ENCODE results near the gene SLC26A9.

Gene SLC26A9

GRCh38 chr1:205943245-205943644 is at the start of gene SLC26A9:
Gene SLC26A9 (minus strand): TSS chr1:205943456. CDS start chr1:205935820, 7,636 bp downstream.
- no peak for DNase-seq (ENCODE audit: low read depth)

- DNase-seq (ENCODE audit: low read depth) = no peak
Observed at GRCh38 chr1:205992218-205992882, 49.1 kb upstream of the SLC26A9 start.

GRCh38 chr1:205991237-205991636 is 48.0 kb upstream of the SLC26A9 start:
- no peak for DNase-seq (ENCODE audit: low read depth)

- no peak for DNase-seq (ENCODE audit: low read depth)
Observed at GRCh38 chr1:205990226-205990625, 47.0 kb upstream of the SLC26A9 start.

GRCh38 chr1:205989786-205990185 is 46.5 kb upstream of the SLC26A9 start:
- DNase-seq (ENCODE audit: low read depth) = no peak

- DNase-seq (ENCODE audit: low read depth) = no peak
Observed at GRCh38 chr1:205988585-205988995, 45.3 kb upstream of the SLC26A9 start.

- no peak for DNase-seq (ENCODE audit: low read depth)
Observed at GRCh38 chr1:205986861-205987260, 43.6 kb upstream of the SLC26A9 start.

GRCh38 chr1:205986292-205986691 is 43.0 kb upstream of the SLC26A9 start:
- DNase-seq (ENCODE audit: low read depth) = no peak

GRCh38 chr1:205985330-205986005 is 42.2 kb upstream of the SLC26A9 start:
- DNase-seq (ENCODE audit: low read depth) = no peak

- no peak for DNase-seq (ENCODE audit: low read depth)
Observed at GRCh38 chr1:205983925-205984725, 40.9 kb upstream of the SLC26A9 start.

- no peak for DNase-seq (ENCODE audit: low read depth)
Observed at GRCh38 chr1:205981257-205981656, 38.0 kb upstream of the SLC26A9 start.

- DNase-seq (ENCODE audit: low read depth) = no peak
Observed at GRCh38 chr1:205980237-205980870, 37.1 kb upstream of the SLC26A9 start.

GRCh38 chr1:205979301-205979700 is 36.0 kb upstream of the SLC26A9 start:
- no peak for DNase-seq (ENCODE audit: low read depth)

GRCh38 chr1:205978676-205979075 is 35.4 kb upstream of the SLC26A9 start:
- DNase-seq (ENCODE audit: low read depth) = no peak

- DNase-seq (ENCODE audit: low read depth) = peak; percentile 52
Observed at GRCh38 chr1:205977402-205978014, 34.3 kb upstream of the SLC26A9 start.

- DNase-seq (ENCODE audit: low read depth) = no peak
Observed at GRCh38 chr1:205976708-205977401, 33.6 kb upstream of the SLC26A9 start.

- DNase-seq (ENCODE audit: low read depth) = no peak
Observed at GRCh38 chr1:205976036-205976435, 32.8 kb upstream of the SLC26A9 start.

GRCh38 chr1:205975387-205975998 is 32.2 kb upstream of the SLC26A9 start:
- DNase-seq (ENCODE audit: low read depth) = no peak

- DNase-seq (ENCODE audit: low read depth) = no peak
Observed at GRCh38 chr1:205974712-205975111, 31.5 kb upstream of the SLC26A9 start.

- no peak for DNase-seq (ENCODE audit: low read depth)
Observed at GRCh38 chr1:205973377-205974232, 30.3 kb upstream of the SLC26A9 start.

Measured in activated T-helper 1 cell treated with Interleukin-2 at 50 U/mL for 16 hours (primary cell).